Chondrocyte (in vitro differentiated cells): ENCODE data around the gene ID3. TPM values are rescaled to one million over a fixed set of nuclear protein-coding genes. Genes with fewer than 3 reads are reported as not detected.
A peak's percentile ranks its signal among the peaks of the same experiment; 100 is the strongest.

Experiments
- DNase-seq: peaks from one replicate; pipeline ENCODE4 v3.0.0; 2021; ENCODE audit warnings: mixed read lengths, low spot score
- H3K27ac Mint-ChIP-seq: one replicate; pipeline ENCODE4 v1.8.0; 2021; ENCODE audit warnings: mild to moderate bottlenecking, moderate library complexity, mixed read lengths; ENCODE audit not compliant: unreplicated experiment
- H3K27me3 Mint-ChIP-seq: 2 replicates; pipeline ENCODE4 v1.8.0; 2021; ENCODE audit warnings: low read depth, mixed read lengths
- H3K36me3 Mint-ChIP-seq: 2 replicates; pipeline ENCODE4 v1.8.0; 2021; ENCODE audit warnings: low read depth, mixed read lengths
- H3K4me1 Mint-ChIP-seq: 2 replicates; pipeline ENCODE4 v1.8.0; 2021; ENCODE audit warnings: low read depth, mild to moderate bottlenecking, mixed read lengths
- H3K4me3 Mint-ChIP-seq: one replicate; pipeline ENCODE4 v1.8.0; 2021; ENCODE audit warnings: mild to moderate bottlenecking, moderate library complexity, mixed read lengths; ENCODE audit not compliant: unreplicated experiment
- H3K9me3 Mint-ChIP-seq: 2 replicates; pipeline ENCODE4 v1.8.0; 2021; ENCODE audit warnings: low read depth, mixed read lengths
- total RNA-seq: library from RNA; stranded (reverse); gene quantifications from 3 replicates; pipeline ENCODE4 v1.2.1, GENCODE V29; 2021
- TF ChIP-seq, protein P1 (sequence below): fragments of 200-600 bp; sonication (generic); IDR thresholded peaks from 2 replicates; pipeline ENCODE4 v1.5.0; 2021; ENCODE audit warnings: antibody characterized with exemption, mild to moderate bottlenecking, moderate library complexity

Gene ID3
- total RNA-seq, 1 donor from 2014 or later: 81.8 TPM

GRCh38 chr1:23556635-23557470, 2.4 kb downstream of the ID3 start:
- Mint-ChIP-seq H3K36me3 (peaks cover 8% of the 10 kb centered on the region), H3K4me3 (peak overlapping the region; percentile 91), H3K27me3 (no peaks in the 10 kb centered on the region), H3K4me1 (peaks cover 63% of the 10 kb centered on the region), H3K9me3 (no peaks in the 10 kb centered on the region), H3K27ac (peak overlapping the region; percentile 99)
- TF ChIP-seq, protein P1, sequence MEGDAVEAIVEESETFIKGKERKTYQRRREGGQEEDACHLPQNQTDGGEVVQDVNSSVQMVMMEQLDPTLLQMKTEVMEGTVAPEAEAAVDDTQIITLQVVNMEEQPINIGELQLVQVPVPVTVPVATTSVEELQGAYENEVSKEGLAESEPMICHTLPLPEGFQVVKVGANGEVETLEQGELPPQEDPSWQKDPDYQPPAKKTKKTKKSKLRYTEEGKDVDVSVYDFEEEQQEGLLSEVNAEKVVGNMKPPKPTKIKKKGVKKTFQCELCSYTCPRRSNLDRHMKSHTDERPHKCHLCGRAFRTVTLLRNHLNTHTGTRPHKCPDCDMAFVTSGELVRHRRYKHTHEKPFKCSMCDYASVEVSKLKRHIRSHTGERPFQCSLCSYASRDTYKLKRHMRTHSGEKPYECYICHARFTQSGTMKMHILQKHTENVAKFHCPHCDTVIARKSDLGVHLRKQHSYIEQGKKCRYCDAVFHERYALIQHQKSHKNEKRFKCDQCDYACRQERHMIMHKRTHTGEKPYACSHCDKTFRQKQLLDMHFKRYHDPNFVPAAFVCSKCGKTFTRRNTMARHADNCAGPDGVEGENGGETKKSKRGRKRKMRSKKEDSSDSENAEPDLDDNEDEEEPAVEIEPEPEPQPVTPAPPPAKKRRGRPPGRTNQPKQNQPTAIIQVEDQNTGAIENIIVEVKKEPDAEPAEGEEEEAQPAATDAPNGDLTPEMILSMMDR: no peak
- no peak for DNase-seq

DNA sequence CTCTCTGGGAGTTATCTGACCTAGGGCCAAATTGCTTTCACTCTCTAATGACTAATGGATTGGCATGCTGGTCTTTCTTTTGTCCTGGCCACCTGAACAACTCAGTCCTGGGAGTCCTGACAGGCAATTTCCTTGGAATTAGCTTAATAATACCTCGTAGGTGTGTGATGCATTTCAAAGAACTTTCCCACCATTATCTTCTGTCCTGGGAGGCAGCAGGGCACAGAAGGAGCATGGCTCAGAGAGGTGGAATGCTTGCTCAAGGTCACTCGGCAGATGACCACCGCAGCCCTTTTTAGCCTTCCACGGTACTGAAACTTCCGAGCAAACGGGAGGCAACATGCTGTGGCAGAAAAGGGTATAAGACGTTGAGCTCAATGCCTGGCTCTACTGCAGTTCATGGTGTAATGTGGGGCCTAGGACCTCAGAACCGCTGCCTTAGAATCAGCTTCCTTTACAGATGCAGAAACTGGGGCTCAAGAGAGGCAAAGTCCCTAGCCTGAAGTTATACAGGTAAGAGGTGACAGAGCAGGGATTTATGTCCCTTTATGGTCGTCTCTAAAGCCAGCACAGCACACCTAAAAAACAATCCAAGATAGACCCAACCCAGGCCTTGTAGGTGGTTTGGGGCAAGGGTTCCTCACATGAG, 3.2 kb downstream of the ID3 start:
- no peak for DNase-seq
- Mint-ChIP-seq H3K4me3 (peak overlapping the region; percentile 91), H3K27ac (peak overlapping the region; percentile 99), H3K9me3 (no peaks in the 10 kb centered on the region), H3K36me3 (peaks cover 8% of the 10 kb centered on the region), H3K4me1 (peaks cover 55% of the 10 kb centered on the region), H3K27me3 (no peaks in the 10 kb centered on the region)
- TF ChIP-seq, protein P1: no peak

DNA sequence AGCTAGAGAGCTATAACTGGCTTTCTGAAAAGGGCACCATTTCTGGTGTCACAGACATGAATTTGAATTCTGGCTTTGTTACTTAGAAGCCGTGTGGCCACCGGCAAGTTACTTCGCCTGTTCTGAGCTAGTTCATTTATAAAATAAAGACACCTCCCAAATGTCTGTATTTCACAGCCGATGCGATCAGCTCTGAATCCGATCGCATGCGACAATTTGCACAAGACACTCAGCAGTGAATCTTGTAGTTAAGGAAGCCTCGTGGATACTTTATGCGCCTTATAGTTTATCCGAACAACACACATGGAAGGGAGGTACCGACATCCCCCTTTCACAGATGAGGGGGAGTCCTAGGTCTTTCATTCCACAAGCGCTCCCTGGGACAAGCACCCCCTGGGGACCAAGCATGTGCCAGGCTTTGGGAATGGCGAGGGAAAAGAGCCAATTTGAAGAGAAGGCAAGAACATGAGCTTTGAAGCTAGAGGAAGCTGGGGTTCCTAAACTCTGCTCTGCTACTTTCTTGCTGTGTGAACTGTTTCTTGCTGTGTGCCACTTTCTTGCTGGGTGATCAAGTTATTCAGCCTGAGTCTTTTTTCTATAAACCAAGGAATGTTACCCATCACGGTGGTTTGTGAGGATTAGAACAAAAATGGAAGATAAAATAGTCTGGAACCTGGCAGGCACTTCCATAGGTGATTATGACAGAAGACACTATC, 3.9 kb downstream of the ID3 start:
- H3K9me3 Mint-ChIP-seq: no peaks in the 10 kb centered on the region
- H3K36me3 Mint-ChIP-seq: peaks cover 8% of the 10 kb centered on the region
- H3K4me3 Mint-ChIP-seq: peak overlapping the region; percentile 78
- H3K4me1 Mint-ChIP-seq: peaks cover 48% of the 10 kb centered on the region
- no peak for DNase-seq
- no peaks in the 10 kb centered on the region for H3K27me3 Mint-ChIP-seq
- TF ChIP-seq, protein P1: peak; percentile 30
- H3K27ac Mint-ChIP-seq: peak overlapping the region; percentile 99

DNA sequence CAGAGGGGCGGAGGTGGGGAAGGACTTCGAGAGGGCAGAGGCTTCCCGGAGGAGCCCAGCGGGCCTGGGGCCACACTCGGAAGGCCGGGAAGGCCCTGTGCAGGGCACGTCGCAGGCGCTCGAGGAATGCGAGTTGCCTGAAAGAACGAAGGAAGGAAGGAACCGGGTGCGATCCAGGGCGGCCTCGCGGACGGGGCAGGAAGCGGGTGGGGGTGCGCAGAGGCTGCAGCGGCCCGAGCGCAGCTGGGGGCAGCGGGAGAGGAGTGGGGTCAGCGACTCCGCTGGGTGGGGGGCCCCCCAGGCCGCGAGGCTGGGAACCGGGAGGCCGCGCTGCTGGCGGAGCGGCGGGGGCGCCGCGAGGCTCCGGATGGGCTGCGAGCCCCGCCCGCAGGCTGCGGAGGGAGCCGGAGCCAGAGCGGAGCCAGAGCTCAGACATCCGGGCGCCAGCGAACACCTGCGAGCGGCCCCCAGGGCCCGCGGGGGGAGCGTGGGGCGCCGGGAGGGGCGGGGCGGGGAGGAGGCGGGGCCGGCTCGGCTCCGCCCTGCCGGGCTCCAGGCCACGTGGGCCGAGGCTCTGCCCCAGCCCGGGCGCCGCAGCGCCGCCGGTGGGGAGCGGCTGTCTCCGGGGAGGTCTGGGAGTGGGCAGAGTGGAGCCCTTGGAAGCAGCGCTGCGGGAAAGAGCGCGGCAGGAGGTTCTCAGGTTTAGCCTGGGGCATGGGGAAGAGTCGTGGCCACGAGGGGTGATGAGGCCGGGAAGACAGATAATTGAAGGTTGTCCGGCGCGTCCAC, 4.6 kb downstream of the ID3 start:
- H3K9me3 Mint-ChIP-seq: no peaks in the 10 kb centered on the region
- peak; percentile 97 for DNase-seq
- no peaks in the 10 kb centered on the region for H3K27me3 Mint-ChIP-seq
- peak overlapping the region; percentile 99 for H3K27ac Mint-ChIP-seq
- H3K36me3 Mint-ChIP-seq: peaks cover 8% of the 10 kb centered on the region
- TF ChIP-seq, protein P1: peak; percentile 64
- H3K4me3 Mint-ChIP-seq: peak overlapping the region; percentile 78
- H3K4me1 Mint-ChIP-seq: peaks cover 41% of the 10 kb centered on the region
